Endothelial cell (in vitro differentiated cells): ENCODE results near the gene PEX14. TPM values are rescaled to one million over a fixed set of nuclear protein-coding genes. Genes with fewer than 3 reads are reported as not detected.

ENCODE experiments used
- DNase-seq: peaks from one replicate; pipeline ENCODE4 v3.0.0; 2021; ENCODE audit warnings: low spot score
- H3K27ac Mint-ChIP-seq: one replicate; pipeline ENCODE4 v1.8.0; 2021; ENCODE audit warnings: mixed read lengths, inconsistent platforms; ENCODE audit not compliant: unreplicated experiment
- H3K27me3 Mint-ChIP-seq: one replicate; pipeline ENCODE4 v1.8.0; 2021; ENCODE audit warnings: mild to moderate bottlenecking, moderate library complexity, mixed read lengths, inconsistent platforms; ENCODE audit not compliant: unreplicated experiment
- H3K36me3 Mint-ChIP-seq: one replicate; pipeline ENCODE4 v1.8.0; 2021; ENCODE audit warnings: mild to moderate bottlenecking, low read depth, mixed read lengths, inconsistent platforms; ENCODE audit not compliant: unreplicated experiment
- H3K4me1 Mint-ChIP-seq: one replicate; pipeline ENCODE4 v1.8.0; 2021; ENCODE audit warnings: mild to moderate bottlenecking, mixed read lengths, inconsistent platforms; ENCODE audit not compliant: unreplicated experiment
- H3K4me3 Mint-ChIP-seq: one replicate; pipeline ENCODE4 v1.8.0; 2021; ENCODE audit warnings: mild to moderate bottlenecking, mixed read lengths, inconsistent platforms; ENCODE audit not compliant: unreplicated experiment
- H3K9me3 Mint-ChIP-seq: one replicate; pipeline ENCODE4 v1.8.0; 2021; ENCODE audit warnings: mixed read lengths, inconsistent platforms; ENCODE audit not compliant: unreplicated experiment
- CTCF ChIP-seq: fragments of 200-600 bp; sonication (generic); IDR thresholded peaks from one replicate; pipeline ENCODE4 v1.5.0; 2021; ENCODE audit warnings: antibody characterized with exemption; ENCODE audit not compliant: unreplicated experiment
- total RNA-seq: library from RNA; stranded (reverse); fragmentation: NEBNext Ultra II Directional; extraction: Animal tissue kit (Norgen Biotek cat#: 25700); gene quantifications from one replicate; pipeline ENCODE4 v1.2.1, GENCODE V29; 2021; ENCODE audit not compliant: unreplicated experiment

The PEX14 gene
- total RNA-seq, 1 donor from 2014 or later: 20.9 TPM

GRCh38 chr1:10617931-10618885 is 143.5 kb downstream of the PEX14 start:
- H3K36me3 Mint-ChIP-seq: peaks cover 8% of the 10 kb centered on the region
- TF ChIP-seq CTCF: no peak
- no peak overlapping the region for H3K27ac Mint-ChIP-seq
- H3K9me3 Mint-ChIP-seq: no peaks in the 10 kb centered on the region
- H3K4me3 Mint-ChIP-seq: no peak overlapping the region
- peaks cover 10% of the 10 kb centered on the region for H3K4me1 Mint-ChIP-seq
- DNase-seq: no peak
- peaks cover 4% of the 10 kb centered on the region for H3K27me3 Mint-ChIP-seq

GRCh38 chr1:10620776-10621175 is 146.0 kb downstream of the PEX14 start:
- peaks cover under 1% of the 10 kb centered on the region for H3K4me1 Mint-ChIP-seq
- no peaks in the 10 kb centered on the region for H3K9me3 Mint-ChIP-seq
- no peak overlapping the region for H3K27ac Mint-ChIP-seq
- H3K36me3 Mint-ChIP-seq: peaks cover 8% of the 10 kb centered on the region
- peaks cover 4% of the 10 kb centered on the region for H3K27me3 Mint-ChIP-seq
- TF ChIP-seq CTCF: no peak
- no peak overlapping the region for H3K4me3 Mint-ChIP-seq
- no peak for DNase-seq

GRCh38 chr1:10621906-10622305 is 147.2 kb downstream of the PEX14 start:
- Mint-ChIP-seq H3K36me3 (peaks cover 8% of the 10 kb centered on the region), H3K4me1 (no peaks in the 10 kb centered on the region), H3K27me3 (peaks cover 5% of the 10 kb centered on the region), H3K27ac (no peak overlapping the region), H3K9me3 (no peaks in the 10 kb centered on the region), H3K4me3 (no peak overlapping the region)
- no peak for DNase-seq
- TF ChIP-seq CTCF: no peak

GRCh38 chr1:10622910-10623685 is 148.3 kb downstream of the PEX14 start:
- no peak overlapping the region for H3K27ac Mint-ChIP-seq
- no peak overlapping the region for H3K4me3 Mint-ChIP-seq
- no peaks in the 10 kb centered on the region for H3K9me3 Mint-ChIP-seq
- H3K27me3 Mint-ChIP-seq: peaks cover 5% of the 10 kb centered on the region
- no peaks in the 10 kb centered on the region for H3K4me1 Mint-ChIP-seq
- TF ChIP-seq CTCF: no peak
- no peak for DNase-seq
- peaks cover 8% of the 10 kb centered on the region for H3K36me3 Mint-ChIP-seq
